ENCODE measurements around the gene SH3RF2.
"Not testable (repeated sequence)": the region's sequence is repeated elsewhere in the genome, so short reads cannot be mapped to it uniquely, and the experiment has no call there.

The SH3RF2 gene, protein sequence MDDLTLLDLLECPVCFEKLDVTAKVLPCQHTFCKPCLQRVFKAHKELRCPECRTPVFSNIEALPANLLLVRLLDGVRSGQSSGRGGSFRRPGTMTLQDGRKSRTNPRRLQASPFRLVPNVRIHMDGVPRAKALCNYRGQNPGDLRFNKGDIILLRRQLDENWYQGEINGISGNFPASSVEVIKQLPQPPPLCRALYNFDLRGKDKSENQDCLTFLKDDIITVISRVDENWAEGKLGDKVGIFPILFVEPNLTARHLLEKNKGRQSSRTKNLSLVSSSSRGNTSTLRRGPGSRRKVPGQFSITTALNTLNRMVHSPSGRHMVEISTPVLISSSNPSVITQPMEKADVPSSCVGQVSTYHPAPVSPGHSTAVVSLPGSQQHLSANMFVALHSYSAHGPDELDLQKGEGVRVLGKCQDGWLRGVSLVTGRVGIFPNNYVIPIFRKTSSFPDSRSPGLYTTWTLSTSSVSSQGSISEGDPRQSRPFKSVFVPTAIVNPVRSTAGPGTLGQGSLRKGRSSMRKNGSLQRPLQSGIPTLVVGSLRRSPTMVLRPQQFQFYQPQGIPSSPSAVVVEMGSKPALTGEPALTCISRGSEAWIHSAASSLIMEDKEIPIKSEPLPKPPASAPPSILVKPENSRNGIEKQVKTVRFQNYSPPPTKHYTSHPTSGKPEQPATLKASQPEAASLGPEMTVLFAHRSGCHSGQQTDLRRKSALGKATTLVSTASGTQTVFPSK

DNA sequence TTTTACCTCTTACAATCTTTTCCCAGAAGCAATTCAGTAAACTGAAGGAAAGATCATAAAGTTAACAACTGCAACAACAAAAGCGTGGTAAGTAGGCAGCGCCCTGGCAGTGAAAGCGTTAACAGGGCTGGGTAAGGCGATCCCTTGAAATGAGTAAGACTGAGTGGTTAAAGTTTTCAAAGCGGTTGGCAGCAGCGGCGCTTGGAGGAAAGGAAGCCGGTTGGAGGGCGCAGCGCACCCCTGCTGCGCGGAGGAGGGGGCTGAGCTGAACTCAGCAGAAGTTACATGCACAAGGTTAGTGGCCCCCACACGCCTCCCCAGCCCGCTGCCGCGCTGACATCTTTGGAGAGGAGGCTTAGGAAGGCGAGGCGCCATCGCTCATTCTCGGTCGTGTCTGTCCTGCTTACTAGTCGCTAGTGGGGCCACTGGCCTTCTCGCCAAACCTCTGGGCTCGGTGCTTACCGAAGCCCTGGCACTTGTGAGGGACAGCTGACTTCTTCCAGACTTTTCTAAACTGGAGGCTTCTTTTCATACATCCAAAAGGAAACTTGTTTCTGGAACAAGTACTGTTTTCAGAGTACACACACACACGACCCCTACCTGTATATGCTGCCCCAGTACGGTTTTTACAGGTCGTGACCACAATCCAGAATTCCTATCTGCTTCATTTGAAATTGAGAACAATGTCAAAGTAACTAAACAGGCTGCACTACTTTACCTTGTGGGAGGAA is at the start of gene SH3RF2:
Gene SH3RF2 (plus strand): TSS at position 178 of the 731 bp plus-strand sequence. CDS start 1,351 bp downstream, outside the sequence.
- no peak for DNase-seq (ENCODE audit: low read depth)

GRCh38 chr5:145887217-145887616 is 49.2 kb upstream of the SH3RF2 start:
- DNase-seq (ENCODE audit: low read depth): no peak

DNA sequence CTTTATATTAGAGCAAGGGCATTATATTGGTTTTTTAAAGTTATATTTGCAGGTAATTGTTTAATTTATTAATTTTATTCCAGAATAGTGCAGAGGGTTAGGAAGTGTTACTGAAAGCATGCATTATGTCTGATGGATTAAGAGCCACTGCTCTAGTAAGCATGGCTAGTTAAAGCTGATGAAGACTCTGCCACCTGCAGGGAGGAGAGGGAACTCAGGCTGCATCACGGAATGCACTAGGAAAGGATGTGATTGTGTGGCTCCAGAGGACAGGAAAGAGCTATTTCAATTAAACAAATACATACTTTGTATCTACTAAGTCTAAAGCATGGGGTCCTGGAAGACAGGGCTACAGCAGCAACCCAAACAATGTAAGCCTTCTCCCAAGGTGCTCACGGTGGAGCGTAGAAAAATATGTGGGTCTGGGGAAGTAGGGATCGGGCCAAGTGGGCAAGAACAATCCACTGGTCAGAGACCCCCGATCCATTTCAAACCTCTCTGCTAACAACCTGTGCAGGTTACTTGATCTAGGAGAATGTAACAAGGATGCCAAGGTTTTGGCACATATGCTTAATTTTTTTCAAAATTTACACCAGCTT is 48.3 kb upstream of the SH3RF2 start:
- no peak for DNase-seq (ENCODE audit: low read depth)

- DNase-seq (ENCODE audit: low read depth): no peak
These were observed 46.8 kb upstream of the SH3RF2 start for GRCh38 chr5:145889611-145890010.

DNA sequence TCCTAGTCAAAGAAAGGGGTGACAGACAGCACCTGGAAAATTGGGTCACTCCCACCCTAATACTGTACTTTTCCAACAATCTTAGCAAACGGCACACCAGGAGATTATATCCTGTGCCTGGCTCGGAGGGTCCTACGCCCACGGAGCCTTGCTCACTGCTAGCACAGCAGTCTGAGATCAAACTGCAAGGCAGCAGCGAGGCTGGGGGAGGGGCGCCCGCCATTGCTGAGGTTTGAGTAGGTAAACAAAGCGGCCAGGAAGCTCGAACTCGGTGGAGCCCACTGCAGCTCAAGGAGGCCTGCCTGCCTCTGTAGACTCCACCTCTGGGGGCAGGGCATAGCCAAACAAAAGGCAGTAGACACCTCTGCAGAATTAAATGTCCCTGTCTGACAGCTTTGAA is 45.0 kb upstream of the SH3RF2 start:
- DNase-seq (ENCODE audit: low read depth): not testable (repeated sequence)

GRCh38 chr5:145898171-145898570 is 38.2 kb upstream of the SH3RF2 start:
- no peak for DNase-seq (ENCODE audit: low read depth)

DNA sequence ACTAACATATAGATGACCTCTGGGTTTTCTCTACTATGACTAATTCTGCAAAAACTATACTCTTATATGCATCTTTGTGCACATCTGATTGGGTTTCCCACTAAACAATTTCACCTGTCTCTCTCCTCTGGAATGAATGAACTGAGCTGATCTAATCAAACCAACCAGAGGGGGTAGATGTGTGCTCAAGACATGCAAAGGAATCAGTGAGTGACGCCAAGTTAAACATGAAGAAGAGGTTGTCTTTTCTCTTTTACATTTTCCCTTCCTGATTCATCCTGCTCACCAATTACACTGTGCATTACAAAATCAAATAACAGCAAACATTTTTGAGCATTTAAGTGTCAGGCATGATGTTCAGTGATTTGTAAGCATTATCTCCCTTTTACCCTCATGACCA is 34.0 kb upstream of the SH3RF2 start:
- no peak for DNase-seq (ENCODE audit: low read depth)

- DNase-seq (ENCODE audit: low read depth): no peak
These were observed 33.3 kb upstream of the SH3RF2 start for GRCh38 chr5:145903113-145903512.

GRCh38 chr5:145903867-145904266 is 32.5 kb upstream of the SH3RF2 start:
- no peak for DNase-seq (ENCODE audit: low read depth)

- DNase-seq (ENCODE audit: low read depth): no peak
These were observed 31.6 kb upstream of the SH3RF2 start for GRCh38 chr5:145904743-145905142.

GRCh38 chr5:145906401-145906800 is 30.0 kb upstream of the SH3RF2 start:
- no peak for DNase-seq (ENCODE audit: low read depth)

DNA sequence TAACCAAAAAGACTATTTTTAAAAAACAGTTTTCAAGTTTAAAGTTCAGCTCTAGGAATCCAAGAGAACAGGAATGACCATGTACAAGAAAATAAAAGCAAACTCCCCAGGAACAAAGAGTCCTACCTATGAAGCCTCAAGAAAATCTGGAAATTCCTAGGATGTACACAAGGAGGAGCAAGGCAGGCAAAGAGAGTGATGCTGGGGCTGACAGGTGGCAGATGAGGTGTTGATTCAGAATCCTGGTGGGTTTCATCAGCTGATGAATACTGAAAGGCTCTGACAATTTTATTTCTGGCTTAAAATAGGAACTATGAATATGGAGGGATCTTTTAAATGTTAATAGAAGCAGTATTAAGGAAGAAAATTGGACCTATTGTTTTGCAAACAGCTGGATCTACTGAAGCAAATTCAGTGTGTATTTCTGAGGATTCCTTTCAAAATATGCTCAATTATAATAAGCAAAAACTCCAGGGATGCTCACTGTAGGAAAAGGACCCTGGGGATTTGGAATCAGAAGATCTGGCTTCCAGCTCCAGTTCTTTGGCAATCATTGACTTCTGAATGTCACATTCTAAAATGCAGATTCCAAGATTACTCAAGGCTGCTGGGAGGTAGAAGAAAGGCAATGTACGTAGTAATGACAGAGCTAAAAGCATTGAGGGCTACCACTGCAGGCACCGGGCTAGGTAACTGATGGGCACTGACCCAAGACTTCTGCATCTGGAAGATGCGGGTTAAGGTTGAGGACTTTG is 28.0 kb upstream of the SH3RF2 start:
- DNase-seq (ENCODE audit: low read depth): no peak

DNA sequence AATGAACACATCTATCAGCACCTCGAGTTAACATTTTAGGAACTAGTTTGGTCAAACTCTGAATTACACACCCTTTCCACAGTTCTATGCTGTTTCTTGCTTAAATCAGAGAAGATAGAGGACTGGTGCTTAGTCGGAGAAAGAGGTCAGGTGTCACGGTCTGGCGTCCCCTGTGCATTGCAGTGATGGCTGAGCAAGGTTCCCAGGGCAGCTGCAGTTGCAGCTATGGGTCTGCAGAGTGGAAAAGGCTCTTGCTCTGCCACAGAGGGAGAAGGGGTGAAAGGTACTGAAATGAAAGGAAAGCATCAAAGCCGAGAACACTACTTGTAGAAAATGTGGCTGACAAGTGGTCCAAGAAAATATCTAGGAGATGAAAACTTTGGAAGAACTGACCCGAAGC is 25.2 kb upstream of the SH3RF2 start:
- no peak for DNase-seq (ENCODE audit: low read depth)

DNA sequence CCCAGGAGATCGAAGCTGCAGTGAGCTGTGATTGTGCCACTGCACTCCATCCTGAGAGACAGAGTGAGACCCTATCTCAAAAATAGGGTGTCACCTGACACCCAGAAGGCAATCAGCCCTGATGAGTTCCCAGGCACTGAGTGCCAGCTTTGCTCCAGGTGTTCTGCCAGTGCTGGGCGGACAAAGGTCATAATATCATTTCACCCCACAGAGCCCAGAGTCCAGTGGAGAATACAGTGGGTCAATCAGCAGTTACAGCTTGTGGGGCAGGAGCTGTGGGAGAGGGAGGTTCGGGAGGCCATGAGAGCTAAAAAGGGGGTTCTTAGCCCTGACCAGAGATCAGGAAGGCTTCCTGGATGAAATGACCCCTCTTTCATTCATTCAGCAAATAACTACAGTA is 24.4 kb upstream of the SH3RF2 start:
- no peak for DNase-seq (ENCODE audit: low read depth)

- no peak for DNase-seq (ENCODE audit: low read depth)
These were observed 23.8 kb upstream of the SH3RF2 start for GRCh38 chr5:145912594-145912993.

DNA sequence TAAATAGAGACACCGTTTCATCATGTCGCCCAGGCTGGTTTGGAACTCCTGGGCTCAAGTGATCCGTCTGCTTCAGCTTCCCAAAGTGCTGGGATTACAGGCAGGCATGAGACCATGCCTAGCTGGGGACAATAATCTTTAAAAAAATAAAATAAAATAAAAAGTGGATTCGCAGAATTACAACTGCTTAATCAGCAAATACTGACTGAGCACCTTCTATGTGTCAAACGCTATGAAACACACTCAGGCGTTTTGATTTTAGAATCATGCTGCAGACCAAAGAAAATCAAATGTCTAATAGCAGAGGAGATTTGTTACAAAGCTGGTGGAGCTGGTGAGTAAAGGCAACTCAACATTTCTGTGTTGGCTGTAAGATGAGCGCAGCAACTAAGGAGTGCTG is 22.7 kb upstream of the SH3RF2 start:
- no peak for DNase-seq (ENCODE audit: low read depth)

GRCh38 chr5:145915970-145916638 is 20.3 kb upstream of the SH3RF2 start:
- DNase-seq (ENCODE audit: low read depth): no peak

DNA sequence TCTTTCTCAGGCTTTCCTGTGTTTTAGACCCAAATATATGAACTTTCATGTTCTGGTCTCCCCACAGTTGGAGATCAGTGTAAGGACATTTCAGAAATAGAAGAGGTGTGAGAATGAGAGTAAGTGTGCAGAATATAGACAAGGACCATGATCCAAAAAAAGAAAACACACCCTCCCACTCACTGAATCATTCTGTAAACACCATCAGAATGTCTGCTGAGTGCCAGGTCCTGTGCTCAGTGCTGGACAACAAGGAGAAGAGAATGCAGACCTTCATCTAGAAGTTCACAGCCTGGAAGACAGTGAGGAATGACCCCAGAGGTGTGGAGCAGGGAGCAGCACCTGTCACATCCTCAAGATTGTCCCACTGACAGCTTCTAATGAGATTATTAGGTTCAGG is 19.1 kb upstream of the SH3RF2 start:
- no peak for DNase-seq (ENCODE audit: low read depth)

GRCh38 chr5:145918397-145918796 is 18.0 kb upstream of the SH3RF2 start:
- DNase-seq (ENCODE audit: low read depth): no peak

DNA sequence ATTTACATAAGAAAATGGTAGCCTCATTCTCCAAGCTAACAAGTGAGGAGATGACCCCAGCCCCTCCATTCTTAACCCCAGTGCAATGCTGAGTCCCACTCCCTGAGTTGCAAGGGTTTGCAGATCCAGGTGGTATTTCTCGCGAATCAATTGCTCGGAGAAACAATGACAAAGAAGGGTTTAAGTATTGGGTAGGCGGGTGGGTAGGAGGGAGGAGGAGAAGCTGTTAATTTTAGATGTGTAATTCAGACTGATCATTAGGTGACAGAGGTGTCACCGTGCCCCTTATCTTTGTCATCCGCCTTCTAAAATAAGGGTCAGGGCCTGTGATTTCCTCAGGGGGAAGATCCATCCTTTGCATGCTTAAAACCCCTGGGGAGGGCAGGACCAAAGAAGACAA is 17.0 kb upstream of the SH3RF2 start:
- no peak for DNase-seq (ENCODE audit: low read depth)

Measured in activated gamma-delta T cell treated with anti-CD3 and anti-CD28 coated beads, Interleukin-2, amount 50 U/mL, for 16 hours (primary cell).